Right ventricle myocardium inferior (tissue), 1 donor: ENCODE data around the gene ELMO3. TPM values are rescaled to one million over a fixed set of nuclear protein-coding genes. Genes with fewer than 3 reads are reported as not detected.

Experiments used
- ATAC-seq: fragments of 200-7000 bp; cut with Tn5 transposase; one replicate; pipeline ENCODE4 v1.9.1; 2020; ENCODE audit warnings: mild to moderate bottlenecking, moderate library complexity
- DNase-seq: peaks from one replicate; pipeline ENCODE4 v3.0.0; 2021; ENCODE audit errors: missing footprints
- intact Hi-C: fragments of 100-400 bp; cut with DNase I; formaldehyde crosslinking; loops from one replicate; pipeline ENCODE4 v1.11.0; 2022
- long read RNA-seq: library from polyadenylated mRNA; unstranded; transcript quantifications from one replicate; pipeline ENCODE4 v2.0.0, GENCODE V29; 2021
- total RNA-seq: library from RNA; stranded (reverse); fragmentation: NEBNext Ultra II Directional; extraction: Animal tissue kit (Norgen Biotek cat#: 25700); gene quantifications from one replicate; pipeline ENCODE4 v1.2.1, GENCODE V29; 2021
- donor health status: DM: no; HTN: yes; CAD: no; lungs with severe emphysema.

ELMO3 gene, protein sequence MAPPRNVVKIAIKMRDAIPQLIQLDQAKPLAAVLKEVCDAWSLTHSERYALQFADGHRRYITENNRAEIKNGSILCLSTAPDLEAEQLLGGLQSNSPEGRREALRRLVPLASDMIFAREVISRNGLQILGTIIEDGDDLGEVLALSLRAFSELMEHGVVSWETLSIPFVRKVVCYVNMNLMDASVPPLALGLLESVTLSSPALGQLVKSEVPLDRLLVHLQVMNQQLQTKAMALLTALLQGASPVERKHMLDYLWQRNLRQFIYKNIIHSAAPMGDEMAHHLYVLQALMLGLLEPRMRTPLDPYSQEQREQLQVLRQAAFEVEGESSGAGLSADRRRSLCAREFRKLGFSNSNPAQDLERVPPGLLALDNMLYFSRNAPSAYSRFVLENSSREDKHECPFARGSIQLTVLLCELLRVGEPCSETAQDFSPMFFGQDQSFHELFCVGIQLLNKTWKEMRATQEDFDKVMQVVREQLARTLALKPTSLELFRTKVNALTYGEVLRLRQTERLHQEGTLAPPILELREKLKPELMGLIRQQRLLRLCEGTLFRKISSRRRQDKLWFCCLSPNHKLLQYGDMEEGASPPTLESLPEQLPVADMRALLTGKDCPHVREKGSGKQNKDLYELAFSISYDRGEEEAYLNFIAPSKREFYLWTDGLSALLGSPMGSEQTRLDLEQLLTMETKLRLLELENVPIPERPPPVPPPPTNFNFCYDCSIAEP
- 0.89 TPM for total RNA-seq
- long read RNA-seq, result 0 reads

DNA sequence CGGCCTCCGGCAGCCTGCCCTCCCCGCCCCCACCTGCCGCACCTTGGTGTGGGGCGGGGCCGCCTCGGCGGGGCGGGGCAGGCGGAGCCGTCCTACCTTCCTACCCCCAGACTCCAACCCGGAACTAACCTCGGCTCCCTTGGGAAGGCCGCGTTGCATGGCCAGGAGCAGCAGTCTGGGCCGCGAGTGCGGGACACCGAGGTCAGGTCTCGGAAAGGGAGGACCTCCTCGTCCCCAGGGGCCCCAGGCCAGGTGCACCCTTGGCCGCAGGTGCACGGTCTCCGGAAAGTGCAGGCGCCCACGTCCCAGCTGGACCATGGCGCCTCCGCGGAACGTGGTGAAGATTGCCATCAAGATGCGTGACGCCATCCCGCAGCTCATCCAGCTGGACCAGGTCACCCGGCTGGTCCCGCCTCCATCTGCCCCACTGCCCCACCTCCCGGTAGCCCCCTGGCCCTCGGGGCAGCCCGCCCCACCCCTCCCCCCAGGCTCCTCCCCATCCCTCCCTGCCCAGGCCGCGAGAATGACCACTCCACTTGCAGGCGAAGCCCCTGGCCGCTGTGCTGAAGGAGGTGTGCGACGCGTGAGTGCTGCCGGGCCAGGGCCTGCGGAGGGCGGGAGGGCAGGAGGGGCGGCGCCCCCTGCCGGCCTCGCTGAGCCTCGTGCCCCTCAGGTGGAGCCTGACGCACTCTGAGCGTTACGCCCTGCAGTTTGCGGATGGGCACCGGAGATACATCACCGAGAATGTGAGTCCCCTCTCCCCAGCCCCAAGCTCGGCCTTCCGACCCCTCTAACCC, at the start of gene ELMO3:
ELMO3 (plus strand) TSS at position 121 of the 797 bp plus-strand sequence; CDS start at position 317, 196 bp downstream.
- ATAC-seq, result peak; percentile 22

DNA sequence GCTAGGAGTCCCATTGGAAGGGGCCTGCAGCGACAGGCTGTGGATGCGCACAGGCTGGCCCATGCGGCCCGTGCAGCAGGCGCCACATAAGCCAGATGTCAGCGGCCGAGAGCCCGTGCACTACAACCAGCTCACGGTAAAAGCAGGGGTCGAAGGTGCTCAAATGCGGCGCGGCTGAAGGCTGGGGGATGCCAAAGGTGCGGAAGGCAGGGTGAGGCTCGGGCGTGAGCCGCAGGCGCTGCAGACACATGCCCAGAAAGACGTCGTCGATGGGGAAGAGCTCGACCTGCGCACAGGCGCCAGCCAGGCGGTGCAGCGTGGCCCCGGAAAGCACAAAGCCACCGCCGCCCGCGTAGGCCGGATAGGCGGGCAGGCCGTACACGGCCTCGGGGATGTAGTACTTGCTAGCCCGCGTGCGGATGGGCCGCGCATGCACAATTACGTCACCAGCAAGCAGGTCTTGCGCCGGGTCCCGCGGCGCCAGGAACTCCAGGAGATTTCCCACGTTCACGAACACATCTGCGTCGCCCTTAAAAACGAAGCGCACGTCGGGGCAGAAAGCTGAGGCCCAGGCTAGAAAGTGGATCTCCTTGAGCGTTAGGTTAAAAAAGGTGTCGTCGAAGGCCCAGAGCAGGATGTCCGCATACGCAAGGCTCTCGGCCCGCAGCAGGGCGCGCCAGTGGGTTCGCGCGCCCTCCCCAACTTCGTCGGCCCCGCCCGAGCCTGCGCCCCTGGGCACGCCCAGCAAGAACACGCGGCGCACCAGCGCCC, 49.5 kb upstream of the ELMO3 start:
- no peak for ATAC-seq
- DNase-seq, result peak; percentile 56
- intact Hi-C loops, result no loop called here

More for the DNA sequence above, at the start of gene ELMO3:
- intact Hi-C loops, result no loop called here
- DNase-seq, result peak; percentile 73

DNA sequence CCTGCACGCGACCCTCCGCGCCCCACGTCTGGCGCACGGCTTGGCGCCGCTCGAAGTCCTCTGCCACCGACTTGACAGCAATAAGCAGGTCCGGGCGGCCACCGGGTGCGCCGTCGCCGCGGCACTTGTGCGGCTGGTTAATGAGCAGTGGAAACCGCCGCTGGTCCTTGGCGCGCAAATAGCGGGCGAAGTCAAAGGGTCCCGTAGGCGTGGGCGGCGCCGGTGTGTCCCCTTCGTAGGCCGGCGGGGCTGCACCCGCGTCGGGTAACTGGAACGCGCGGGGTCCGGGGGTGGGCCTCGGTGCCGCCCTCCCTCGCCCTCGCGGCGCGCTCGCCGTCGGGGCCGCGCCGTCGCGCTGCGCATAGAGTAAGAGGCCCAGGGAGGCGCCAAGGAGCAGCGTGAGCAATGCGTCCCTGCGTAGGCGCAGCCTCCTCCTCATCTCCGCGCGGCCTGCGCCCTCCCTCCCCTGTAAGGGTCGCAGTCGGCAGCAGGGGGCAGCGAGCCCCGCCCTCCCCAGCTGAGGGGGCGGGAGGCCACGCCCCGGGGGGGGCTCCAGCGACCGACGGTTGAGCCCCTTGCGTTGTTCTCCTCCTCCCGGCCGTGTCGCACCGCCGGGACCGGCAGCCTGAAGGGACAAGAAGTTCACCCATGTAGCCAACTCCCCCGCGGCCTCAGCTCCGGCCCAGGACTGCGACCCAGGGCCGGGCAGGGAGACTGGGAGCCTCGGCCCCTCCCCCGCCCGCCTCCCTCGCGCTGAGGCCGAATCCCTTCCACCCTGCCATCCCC, 48.7 kb upstream of the ELMO3 start:
- peak; percentile 64 for ATAC-seq
- DNase-seq, result peak; percentile 75

DNA sequence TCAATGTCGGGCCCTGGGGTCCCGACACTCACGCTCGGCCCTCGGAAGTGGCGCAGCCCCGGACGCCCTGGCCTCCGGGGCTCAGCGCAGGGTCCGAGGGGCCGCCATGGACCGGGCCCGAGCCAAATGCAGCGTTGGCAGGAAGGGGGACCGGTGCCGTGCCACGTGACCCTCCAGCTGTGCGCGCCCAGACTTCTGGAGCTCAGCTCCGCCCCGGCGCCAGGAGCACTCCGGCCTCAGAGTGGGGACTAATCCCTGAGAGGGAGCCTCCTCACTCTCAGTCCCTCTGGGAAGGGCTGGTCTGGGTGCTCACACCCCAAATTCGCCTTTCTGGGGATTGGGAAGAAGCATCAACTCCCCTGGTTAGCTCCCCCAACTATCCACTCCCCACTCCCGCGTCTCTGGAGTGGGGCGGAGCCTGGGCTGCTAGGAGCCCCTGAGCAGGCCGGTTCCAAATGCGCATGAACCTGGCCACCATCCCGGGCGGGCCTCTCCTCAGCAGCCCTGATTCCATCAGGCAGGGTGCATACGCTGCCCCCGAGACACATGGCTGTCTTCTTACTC, 48.0 kb upstream of the ELMO3 start, which contains the start of gene B3GNT9:
B3GNT9 (minus strand) TSS at position 166 of the 564 bp plus-strand sequence. CDS start 513 bp downstream, outside the sequence.
- ATAC-seq, result peak; percentile 84
- DNase-seq, result peak; percentile 89
- intact Hi-C loops, result no loop called here

More for the DNA sequence above, 48.7 kb upstream of the ELMO3 start:
- intact Hi-C loops, result no loop called here

DNA sequence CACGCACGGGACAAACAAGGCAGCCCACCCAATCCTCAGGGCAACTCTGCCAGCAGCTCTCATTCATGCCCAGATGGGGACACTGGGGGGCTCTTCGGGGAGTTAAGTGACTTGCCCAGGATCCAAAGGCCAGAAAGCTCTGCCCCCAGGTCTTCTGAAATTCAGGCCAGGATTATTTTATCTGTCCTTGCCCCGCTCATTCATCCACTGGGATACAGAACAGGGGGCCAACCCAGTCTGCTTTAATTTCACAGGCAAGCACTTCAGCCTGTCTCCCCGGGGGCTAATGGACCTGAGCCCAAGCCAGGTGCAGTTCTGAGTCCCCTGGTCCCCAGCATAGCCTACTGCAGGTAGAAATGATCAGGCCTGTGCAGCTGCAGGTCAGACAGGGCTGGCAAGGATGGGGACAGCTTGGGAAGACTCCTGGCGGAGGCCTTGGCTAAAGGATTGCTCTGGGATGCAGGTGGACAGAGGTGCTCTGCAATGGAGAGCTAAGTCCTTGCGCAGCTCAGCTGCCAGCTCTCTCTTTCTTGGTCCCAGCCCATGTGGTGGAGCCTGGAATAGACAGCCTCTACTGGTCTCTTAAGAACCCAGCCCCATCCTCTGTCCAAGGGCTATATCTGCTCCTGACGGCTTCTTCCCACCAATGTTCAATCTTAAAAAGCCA, 47.4 kb upstream of the ELMO3 start:
- DNase-seq (peak; percentile 49), ATAC-seq (no peak)
- intact Hi-C loops, result no loop called here

DNA sequence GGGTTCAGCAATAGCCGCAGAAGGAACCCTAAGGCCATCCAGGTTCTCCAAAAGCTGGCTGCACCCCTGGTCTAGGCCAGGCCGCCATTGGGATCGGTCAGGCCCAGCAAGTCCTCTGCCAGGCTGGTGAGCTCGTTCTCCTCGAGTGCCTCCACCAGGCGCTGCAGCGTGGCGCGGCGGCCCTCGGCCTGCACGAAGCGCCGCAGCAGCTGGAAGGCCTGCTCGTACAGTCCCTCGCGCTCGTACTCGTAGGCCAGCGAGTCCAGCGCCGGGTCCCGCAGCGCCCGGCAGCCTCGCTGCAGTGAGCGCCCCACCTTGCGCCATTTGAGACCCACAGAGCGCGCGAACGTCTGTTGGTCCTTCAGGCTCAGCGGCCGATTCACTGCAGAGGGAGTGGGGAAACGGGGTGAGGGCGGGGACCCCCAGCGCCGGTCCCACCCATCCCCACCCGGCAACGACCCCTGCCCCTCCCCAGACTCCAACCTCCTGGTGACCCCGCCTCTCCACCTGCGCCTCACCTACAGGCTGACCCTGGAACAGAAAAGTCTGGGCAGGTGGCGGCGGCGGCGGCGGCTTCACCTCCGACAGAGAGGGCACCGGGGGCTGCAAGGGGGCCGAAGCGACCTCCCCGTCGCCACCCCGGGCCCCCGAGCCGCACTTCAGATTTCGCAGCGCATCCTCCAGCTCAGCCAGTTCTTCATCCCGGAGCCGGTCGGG, 44.2 kb upstream of the ELMO3 start:
- intact Hi-C loops, result loop anchor here (1.0 to 5.0 kb wide), 3 partner anchors 42 to 177 kb away; partner anchors contain the start of gene CBFB
- DNase-seq (no peak), ATAC-seq (no peak)

DNA sequence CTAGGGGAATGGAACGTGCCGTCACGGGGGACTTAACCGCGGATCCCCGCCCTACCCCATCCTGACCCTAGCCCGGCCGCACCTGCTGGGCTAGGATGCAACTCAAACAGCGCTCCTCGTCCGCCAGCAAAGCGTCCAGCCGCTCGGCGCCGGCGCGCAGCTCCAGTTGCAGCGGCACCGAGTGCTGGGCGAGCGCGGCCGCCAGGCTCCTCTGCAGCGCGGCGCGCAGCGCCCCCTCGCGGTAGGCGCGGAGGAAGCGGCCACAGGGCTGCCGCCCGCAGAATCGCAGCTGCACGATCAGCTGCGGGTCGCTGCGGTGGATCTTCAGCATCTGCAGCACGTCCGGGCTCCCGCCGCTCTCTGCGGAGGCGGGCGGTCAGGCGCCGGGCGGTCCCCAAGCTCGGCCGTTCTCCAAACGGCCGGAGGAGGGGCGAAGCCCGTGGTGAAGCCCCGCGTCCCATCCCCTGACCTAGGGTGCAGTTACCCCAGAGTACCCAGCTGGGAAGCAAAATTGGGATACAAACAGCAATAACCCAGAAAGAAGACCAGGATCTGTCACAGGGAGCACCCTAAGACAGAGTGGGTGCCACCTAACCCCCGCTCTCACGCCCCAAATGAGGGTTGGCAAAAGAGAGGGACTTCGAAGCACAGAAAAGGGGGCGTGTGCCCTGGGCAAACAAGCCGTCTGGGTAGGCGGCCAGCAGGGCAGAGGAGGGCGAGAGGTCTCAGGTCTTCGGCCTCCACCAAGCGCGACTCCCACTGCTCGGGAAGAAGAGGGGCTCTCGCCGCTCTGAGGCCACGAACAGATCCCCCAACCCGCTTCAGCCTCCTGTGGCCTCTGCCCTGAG, 43.4 kb upstream of the ELMO3 start:
- intact Hi-C loops, result loop anchor here (1.0 to 5.0 kb wide), 3 partner anchors 43 to 178 kb away; partner anchors contain the start of gene CBFB
- ATAC-seq (peak; percentile 63), DNase-seq (peak; percentile 92)

DNA sequence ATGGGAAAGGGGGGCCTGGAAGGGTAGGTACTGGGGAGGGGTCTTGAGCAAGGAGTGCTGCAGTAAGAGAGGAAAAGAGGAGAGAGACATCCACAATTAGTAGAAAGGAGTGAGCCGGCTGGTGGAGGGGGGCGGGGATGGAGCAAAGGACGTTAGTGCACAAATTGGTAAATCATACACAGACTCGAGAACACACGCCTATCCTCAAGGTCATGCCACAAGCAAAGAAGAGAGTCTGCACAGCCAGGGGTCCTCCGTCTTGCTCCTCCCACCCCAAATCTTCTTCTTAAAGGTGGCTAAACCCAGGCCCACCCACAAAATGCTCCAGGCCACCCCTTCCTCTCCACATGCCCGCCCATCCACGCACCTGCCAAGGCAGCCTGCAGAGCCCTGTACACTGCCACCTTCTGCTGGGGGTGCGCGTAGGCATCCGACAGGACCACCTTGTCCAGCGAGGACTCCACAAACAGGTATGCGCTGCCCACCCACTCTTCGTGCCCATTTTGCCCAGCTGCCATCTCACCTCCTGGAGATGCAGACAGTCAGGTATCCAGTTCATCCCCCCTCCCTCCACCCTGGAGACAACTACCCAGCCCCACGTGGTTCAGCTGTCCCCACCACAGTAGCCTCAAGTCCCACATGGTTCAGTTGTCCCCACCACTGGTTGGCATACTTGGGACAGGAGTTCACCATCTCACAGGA, 42.6 kb upstream of the ELMO3 start:
- intact Hi-C loops, result loop anchor here (5.0 kb wide), 2 partner anchors 44 to 129 kb away; partner anchors contain the start of gene CBFB
- DNase-seq, result peak; percentile 56

DNA sequence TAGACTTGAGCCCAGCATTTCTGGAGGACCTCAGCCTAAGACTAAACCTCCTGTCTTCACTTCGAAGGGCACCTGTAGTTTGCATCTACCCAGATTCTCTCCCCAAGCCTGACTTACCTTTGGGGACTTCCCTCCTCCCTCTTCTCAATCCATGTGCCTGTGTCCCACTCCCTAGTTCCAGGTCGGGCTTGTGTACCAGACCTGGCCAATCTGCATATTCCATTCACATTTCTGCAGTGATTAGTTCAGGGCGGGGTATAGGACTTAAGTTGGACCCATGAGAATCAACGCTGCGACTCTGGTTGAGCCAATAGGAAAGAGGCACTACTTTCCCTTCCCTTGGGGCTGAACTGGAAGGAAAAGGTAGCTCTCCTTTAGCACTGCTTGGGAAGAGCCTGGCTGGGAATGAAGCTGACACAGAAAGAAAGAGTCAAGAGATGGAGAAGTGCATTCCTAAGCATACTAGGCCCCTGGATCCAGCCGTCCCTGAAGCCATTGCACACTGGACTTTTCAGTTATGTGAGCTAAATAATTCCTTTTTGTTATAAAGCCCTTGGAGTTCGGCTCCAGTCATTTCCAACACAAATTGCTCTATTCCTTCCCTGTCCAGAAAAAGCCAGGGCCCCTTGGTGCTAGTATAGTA, 41.7 kb upstream of the ELMO3 start:
- DNase-seq (no peak), ATAC-seq (no peak)
- intact Hi-C loops, result loop anchor here (5.0 kb wide), 2 partner anchors 45 to 130 kb away; partner anchors contain the start of gene CBFB

More for the DNA sequence above, 42.6 kb upstream of the ELMO3 start:
- no peak for ATAC-seq

DNA sequence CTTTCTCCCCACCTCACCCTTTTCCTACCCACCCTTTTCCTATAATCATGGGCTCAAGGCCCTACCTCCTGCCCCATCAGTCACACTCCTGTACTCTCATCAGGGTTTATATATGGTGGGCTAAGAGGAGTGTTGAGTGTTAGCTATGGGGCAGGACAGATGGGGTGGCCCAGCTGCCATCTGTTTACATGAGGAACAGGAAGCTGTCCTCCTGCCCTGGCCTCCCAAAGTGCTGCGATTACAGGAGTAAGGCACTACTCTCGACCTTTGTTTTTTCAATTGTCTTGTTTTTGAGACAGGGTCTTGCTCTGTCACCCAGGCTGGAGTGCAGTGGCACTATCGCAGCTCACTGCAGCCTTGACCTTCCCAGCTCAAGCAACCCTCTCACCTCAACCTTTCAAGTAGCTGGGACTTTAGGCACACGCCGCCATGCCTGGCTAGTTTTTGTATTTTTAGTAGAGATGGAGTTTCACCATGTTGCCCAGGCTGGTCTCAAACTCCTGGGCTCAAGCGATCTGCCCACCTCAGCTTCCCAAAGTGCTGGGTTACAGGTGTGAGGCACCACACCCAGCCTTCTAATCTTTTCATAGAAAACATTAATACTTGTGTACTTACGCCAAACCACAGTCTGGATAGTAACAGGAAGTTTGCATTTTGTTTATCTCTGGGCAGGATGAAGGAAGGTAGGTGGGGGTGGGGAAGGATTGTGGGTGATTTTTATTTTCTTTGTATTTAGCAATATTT, 40.9 kb upstream of the ELMO3 start:
- ATAC-seq, result no peak
- DNase-seq, result no peak
- intact Hi-C loops, result loop anchor here (5.0 kb wide), 2 partner anchors 46 to 131 kb away; partner anchors contain the start of gene CBFB

DNA sequence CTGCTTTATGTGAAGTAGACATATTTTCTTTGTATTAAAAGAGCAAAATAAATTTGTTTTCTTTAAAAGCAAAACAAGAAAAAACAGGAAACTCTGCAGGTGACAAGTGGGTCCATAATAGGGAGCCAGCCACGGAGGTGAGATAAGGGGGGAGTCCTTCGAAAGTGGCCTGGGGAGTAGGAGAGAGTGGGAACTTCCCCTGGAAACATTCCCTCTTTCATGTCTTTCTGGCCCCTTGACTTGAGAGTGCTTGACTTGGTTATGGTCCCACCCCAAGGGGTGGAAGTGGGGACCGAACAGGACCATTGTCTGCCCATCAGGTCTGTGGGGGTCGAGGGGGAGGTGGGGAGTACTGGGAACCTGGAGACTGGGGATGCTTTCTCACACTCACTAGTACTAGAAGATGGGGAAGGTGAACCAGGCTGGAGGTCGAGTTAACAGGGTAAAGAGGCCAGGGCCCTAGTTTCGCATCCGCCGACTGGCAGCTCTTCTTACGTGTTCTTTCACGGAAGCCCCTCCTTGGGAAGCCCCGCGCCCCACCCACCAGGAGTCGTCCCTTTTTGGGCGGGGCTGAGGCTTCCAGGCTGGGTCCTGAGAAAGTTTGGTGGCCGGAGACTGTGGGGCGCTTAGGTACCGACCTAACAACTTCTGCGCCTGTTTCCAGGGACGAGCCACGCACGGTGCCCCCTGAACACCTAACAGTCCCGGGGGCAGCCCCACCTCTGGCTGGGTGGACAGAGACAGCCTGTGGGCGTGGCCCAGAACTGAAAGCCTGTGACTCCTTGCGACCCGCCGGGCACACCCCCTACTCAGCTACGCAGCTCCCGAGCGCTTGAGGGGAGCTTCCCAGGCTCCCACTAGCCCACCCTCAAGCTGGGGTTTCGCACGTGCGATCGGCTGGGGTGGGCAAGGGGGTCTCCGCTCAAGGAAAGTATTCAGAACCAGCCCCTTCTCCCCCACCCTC, 40.0 kb upstream of the ELMO3 start:
- intact Hi-C loops, result loop anchor here (5.0 kb wide), 2 partner anchors 47 to 132 kb away; partner anchors contain the start of gene CBFB
- ATAC-seq, result no peak
- DNase-seq, result peak; percentile 81

DNA sequence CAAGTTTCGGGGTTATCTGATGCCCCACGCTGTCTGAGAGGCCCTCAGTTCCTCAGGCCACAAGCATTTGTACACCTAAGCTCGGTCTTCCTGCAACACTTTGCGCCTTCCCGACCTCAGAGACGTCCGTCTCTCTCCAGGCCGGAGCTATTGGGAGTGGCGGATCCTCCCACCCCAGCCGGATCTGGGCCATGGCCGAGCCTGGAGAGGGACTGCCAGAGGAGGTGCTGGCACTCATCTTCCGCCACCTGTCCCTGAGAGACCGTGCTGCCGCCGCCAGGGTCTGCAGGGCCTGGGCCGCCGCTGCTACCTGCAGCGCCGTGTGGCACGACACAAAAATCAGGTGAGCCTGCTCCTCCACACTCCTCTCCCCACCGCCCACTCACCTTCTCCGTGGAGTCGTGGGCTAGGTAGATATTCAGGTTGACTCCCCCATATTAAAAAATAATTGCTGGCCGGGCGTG, 37.3 kb upstream of the ELMO3 start:
- peak; percentile 16 for ATAC-seq
- intact Hi-C loops, result loop anchor here (1.0 to 2.0 kb wide), 2 partner anchors 23 to 257 kb away; no protein-coding TSS in a partner anchor
- DNase-seq, result peak; percentile 75
